SK-N-SH (cell line): ENCODE measurements around the gene IPMK. TPM values are rescaled to one million over a fixed set of nuclear protein-coding genes. Genes with fewer than 3 reads are reported as not detected.

Source experiments
- CTCF ChIA-PET: fragments of 300-600, 350-600 bp; formaldehyde crosslinking; extraction: SDS; loops from one replicate; lab custom pipeline; 2021; lab: Yijun Ruan, JAX
- POLR2A ChIA-PET: fragments of 350-600 bp; sonication (Branson Sonifier 250); formaldehyde crosslinking; extraction: SDS; loops from one replicate; lab custom pipeline; 2020; ENCODE audit warnings: antibody characterized with exemption, inconsistent platforms; lab: Yijun Ruan, JAX
- DNase-seq: peaks from one replicate; pipeline ENCODE4 v3.0.0; 2012
- H2AFZ ChIP-seq: fragments of 200-600 bp; sonication (generic); 2 replicates; pipeline ENCODE4 v1.8.1; 2016; ENCODE audit warnings: antibody characterized with exemption, mild to moderate bottlenecking, low read depth
- H3F3A ChIP-seq: fragments of 200-600 bp; sonication (generic); replicated peaks from 2 replicates; pipeline ENCODE3; 2016; ENCODE audit warnings: antibody characterized with exemption, mild to moderate bottlenecking; ENCODE audit not compliant: insufficient read depth
- H3K27ac ChIP-seq, 2 experiments: fragments of 200-500 bp in 1 of 2; fragments of 200-600 bp in 1 of 2; sonication (Bioruptor generic) in 1 of 2; sonication (generic), shearing (Covaris generic) in 1 of 2; 2 replicates each; pipeline versions ENCODE4 v1.5.1 to v1.6.1; 2014 to 2016; ENCODE audit warnings: low read depth in 2 of 2, inconsistent platforms in 1 of 2, low read length in 1 of 2, mild to moderate bottlenecking in 1 of 2, mixed read lengths in 1 of 2
- H3K27me3 ChIP-seq: fragments of 200-600 bp; sonication (generic), shearing (Covaris generic); 2 replicates; pipeline ENCODE4 v1.6.1; 2016; ENCODE audit warnings: mixed run types; ENCODE audit not compliant: insufficient read depth
- H3K36me3 ChIP-seq, 2 experiments: fragments of 200-500 bp in 1 of 2; fragments of 200-600 bp in 1 of 2; sonication (Bioruptor generic) in 1 of 2; sonication (generic) in 1 of 2; replicated peaks in 1 of 2; 2 replicates each; pipeline versions ENCODE3 to v1.5.1; 2014 to 2016; ENCODE audit warnings: low read length in 1 of 2, mild to moderate bottlenecking in 1 of 2; ENCODE audit not compliant: insufficient read depth in 2 of 2, control insufficient read depth in 1 of 2
- H3K4me1 ChIP-seq, 2 experiments: fragments of 200-500 bp in 1 of 2; fragments of 200-600 bp in 1 of 2; sonication (Bioruptor generic) in 1 of 2; sonication (generic), shearing (Covaris generic) in 1 of 2; 2 replicates each; pipeline versions ENCODE4 v1.5.1 to v1.6.1; 2014 to 2016; ENCODE audit warnings: low read depth in 1 of 2, low read length in 1 of 2, mixed run types in 1 of 2; ENCODE audit not compliant: insufficient read depth in 2 of 2, control insufficient read depth in 1 of 2
- H3K4me2 ChIP-seq: fragments of 200-600 bp; sonication (generic), shearing (Covaris generic); 2 replicates; pipeline ENCODE4 v1.6.1; 2017; ENCODE audit warnings: mixed run types
- H3K4me3 ChIP-seq, 2 experiments: fragments of 200-500 bp in 1 of 2; fragments of 200-600 bp in 1 of 2; sonication (Bioruptor generic) in 1 of 2; sonication (generic), shearing (Covaris generic) in 1 of 2; 2 replicates each; pipeline versions ENCODE4 v1.5.1 to v1.8.1; 2014 to 2016; ENCODE audit warnings: low read depth in 2 of 2, inconsistent platforms in 1 of 2, low read length in 1 of 2, mild to moderate bottlenecking in 1 of 2, mixed read lengths in 1 of 2, moderate library complexity in 1 of 2
- H3K79me2 ChIP-seq: fragments of 200-600 bp; sonication (generic); 2 replicates; pipeline ENCODE4 v1.8.1; 2017; ENCODE audit warnings: mild to moderate bottlenecking; ENCODE audit not compliant: insufficient read depth
- H3K9ac ChIP-seq: fragments of 200-600 bp; sonication (generic); 2 replicates; pipeline ENCODE4 v1.6.1; 2017; ENCODE audit warnings: mixed run types
- H3K9me2 ChIP-seq: fragments of 200-600 bp; sonication (generic); 2 replicates; pipeline ENCODE4 v1.6.1; 2017; ENCODE audit warnings: mixed run types
- H3K9me3 ChIP-seq: fragments of 200-600 bp; sonication (generic); 2 replicates; pipeline ENCODE4 v1.6.1; 2017; ENCODE audit warnings: mixed run types, mild to moderate bottlenecking, moderate library complexity
- H4K20me1 ChIP-seq: fragments of 200-600 bp; sonication (generic); 2 replicates; pipeline ENCODE4 v1.6.1; 2017; ENCODE audit warnings: mild to moderate bottlenecking, mixed run types; ENCODE audit not compliant: insufficient read depth
- ELF1 ChIP-seq: IDR thresholded peaks from 2 replicates; pipeline ENCODE4 v1.4.0; 2012
- EZH2phosphoT487 ChIP-seq: fragments of 200-600 bp; sonication (generic); IDR thresholded peaks from 2 replicates; pipeline ENCODE4 v1.6.1; 2017; ENCODE audit warnings: low read depth, mixed run types, mild to moderate bottlenecking, antibody characterized with exemption, moderate library complexity, borderline replicate concordance
- FOSL2 ChIP-seq: IDR thresholded peaks from 2 replicates; pipeline ENCODE4 v1.4.0; 2012; ENCODE audit warnings: low read depth, mild to moderate bottlenecking, moderate library complexity, borderline replicate concordance
- FOXM1 ChIP-seq: IDR thresholded peaks from 2 replicates; pipeline ENCODE4 v1.4.0; 2012; ENCODE audit warnings: low read depth, mild to moderate bottlenecking
- GATA2 ChIP-seq: sonication (generic); formaldehyde crosslinking; IDR thresholded peaks from 2 replicates; pipeline ENCODE4 v1.5.0; 2020; ENCODE audit warnings: mild to moderate bottlenecking, missing genetic modification reagents
- MEF2A ChIP-seq: IDR thresholded peaks from 2 replicates; pipeline ENCODE4 v1.4.0; 2012; ENCODE audit warnings: low read depth, borderline replicate concordance
- MXI1 ChIP-seq: IDR thresholded peaks from 2 replicates; pipeline ENCODE4 v1.6.1; 2012; ENCODE audit warnings: mild to moderate bottlenecking, low read depth, low read length, improper control_type of control experiment
- NRF1 ChIP-seq: IDR thresholded peaks from 2 replicates; pipeline ENCODE4 v1.6.1; 2012; ENCODE audit warnings: low read depth, mild to moderate bottlenecking, low read length
- POLR2AphosphoS5 ChIP-seq: IDR thresholded peaks from 2 replicates; pipeline ENCODE4 v1.6.1; 2012; ENCODE audit warnings: low read depth, low read length
- RCOR1 ChIP-seq: fragments of 150-350 bp; IDR thresholded peaks from 2 replicates; pipeline ENCODE4 v1.6.1; 2017; ENCODE audit warnings: antibody characterized with exemption, low read length
- TEAD4 ChIP-seq: IDR thresholded peaks from 2 replicates; pipeline ENCODE4 v1.4.0; 2012; ENCODE audit warnings: mild to moderate bottlenecking, borderline replicate concordance; ENCODE audit not compliant: insufficient read depth
- YY1 ChIP-seq: IDR thresholded peaks from 2 replicates; pipeline ENCODE4 v1.4.0; 2012; ENCODE audit warnings: low read depth, mild to moderate bottlenecking
- WGBS: methylation state at CpG from one replicate; pipeline ENCODE4 v1.1.6; 2017; ENCODE audit warnings: low lambda C conversion rate; 5-methylcytosine and 5-hydroxymethylcytosine counted together
- polyA plus RNA-seq, 3 experiments: library from polyadenylated mRNA; depleted of rRNA; stranded (reverse); fragments of >200 nt; gene quantifications; 2 replicates each; pipeline ENCODE4 v1.2.3, GENCODE V29; 2012
- TF ChIP-seq, protein P1 (sequence below): fragments of 200-600 bp; sonication (generic); IDR thresholded peaks from 2 replicates; pipeline ENCODE4 v1.6.1; 2017; ENCODE audit warnings: antibody characterized with exemption, mild to moderate bottlenecking, moderate library complexity
- TF ChIP-seq, protein P2 (sequence below): fragments of 150-350 bp; IDR thresholded peaks from 2 replicates; pipeline ENCODE4 v1.6.1; 2017; ENCODE audit warnings: antibody characterized with exemption, low read length, low read depth, borderline replicate concordance
- TF ChIP-seq, protein P3 (sequence below): fragments of 150-350 bp; IDR thresholded peaks from 2 replicates; pipeline ENCODE4 v1.6.1; 2016; ENCODE audit warnings: mild to moderate bottlenecking, low read depth, low read length
- TF ChIP-seq, protein P4 (sequence below): IDR thresholded peaks from 2 replicates; pipeline ENCODE4 v1.6.1; 2012; ENCODE audit warnings: mild to moderate bottlenecking, low read depth, low read length, moderate library complexity

IPMK gene
- polyA plus RNA-seq, 1 of the 3 experiments (the other 2 are of a cell fraction): 0.71 TPM

DNA sequence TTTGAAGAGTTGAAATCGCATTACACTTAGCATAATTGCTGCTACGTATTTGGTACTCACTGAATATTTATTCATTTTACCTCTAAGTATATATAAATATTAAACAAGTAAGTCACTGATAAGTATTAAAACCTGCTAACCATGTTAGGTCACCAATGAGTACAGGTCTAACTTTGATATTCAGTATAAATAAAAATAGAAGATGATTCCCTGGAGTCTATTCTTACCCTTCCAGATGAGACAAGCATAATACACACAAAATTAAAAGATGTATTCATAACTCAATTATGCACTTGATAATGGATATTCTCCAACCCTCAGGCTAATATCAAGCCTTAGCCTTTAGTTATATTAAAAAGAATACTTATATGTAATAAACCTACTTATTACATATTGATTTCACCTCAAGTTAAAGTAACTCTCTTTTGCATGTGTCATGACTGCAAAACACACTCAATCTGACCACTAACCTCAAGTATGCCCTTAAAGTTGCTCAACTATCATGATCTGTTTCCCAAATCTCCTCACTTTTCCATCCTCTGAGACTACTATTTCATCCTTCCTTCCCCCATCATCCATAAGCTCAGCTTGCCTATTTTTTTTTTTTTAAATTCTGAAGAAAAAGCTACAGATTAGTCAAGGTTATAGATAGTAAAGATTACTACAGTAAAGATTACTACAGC is 46.8 kb downstream of the IPMK start:
- no peaks in the 10 kb centered on the region for H4K20me1 ChIP-seq
- H3K27me3 ChIP-seq: no peaks in the 10 kb centered on the region
- 98% methylated on average over 2 of the region's 2 CpGs for WGBS
- H2AFZ ChIP-seq: no peak overlapping the region
- no peaks in the 10 kb centered on the region for H3K9me3 ChIP-seq
- peaks cover 7 to 13% of the 10 kb centered on the region in 2 experiments for H3K36me3 ChIP-seq
- H3K4me2 ChIP-seq: no peak overlapping the region
- H3K4me3 ChIP-seq: no peak overlapping the region
- peaks cover 0 to 6% of the 10 kb centered on the region in 2 experiments; a peak in 1 of 4 replicates for H3K4me1 ChIP-seq
- no peaks in the 10 kb centered on the region for H3K9me2 ChIP-seq
- CTCF ChIA-PET: interaction anchor here (0.6 kb wide), 1 partner anchor 13 kb away, joined by 3 read pairs; no protein-coding TSS in a partner anchor
- no peak overlapping the region for H3K27ac ChIP-seq
- no peak for TF ChIP-seq MEF2A
- TF ChIP-seq YY1: no peak
- TF ChIP-seq FOSL2: no peak
- TF ChIP-seq GATA2 (CRISPR knock-in tag): no peak
- no peak for TF ChIP-seq EZH2phosphoT487
- no peak for TF ChIP-seq POLR2AphosphoS5
- TF ChIP-seq, all 33 proteins: peak for 0
- DNase-seq: no peak
- Histone ChIP-seq H3K9ac (no peak overlapping the region), H3K79me2 (no peaks in the 10 kb centered on the region), H3F3A (peaks cover 15% of the 10 kb centered on the region)
- POLR2A ChIA-PET: interaction anchor here (0.6 kb wide), 1 partner anchor 45 kb away, joined by 3 read pairs; no protein-coding TSS in a partner anchor

DNA sequence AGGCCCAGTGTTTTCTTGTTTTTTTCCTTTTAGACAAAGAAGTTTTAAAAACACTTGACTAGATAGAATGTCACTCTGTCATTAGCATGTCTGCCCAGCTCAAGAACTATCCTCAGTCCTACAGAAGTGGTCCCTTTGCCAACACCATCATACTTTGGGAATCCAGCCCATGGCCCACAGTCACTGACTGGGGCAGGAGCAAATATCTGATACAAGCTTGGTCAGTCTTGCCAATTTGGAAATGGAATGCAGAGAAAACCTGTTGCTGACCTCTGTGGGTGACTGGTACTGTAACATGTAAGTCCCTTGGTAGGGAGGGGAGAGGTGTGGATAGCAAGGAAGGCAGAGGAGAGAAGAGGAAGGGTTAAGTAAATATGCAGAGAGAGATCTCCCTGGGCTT is 47.8 kb downstream of the IPMK start:
- Histone ChIP-seq H3K27me3 (no peaks in the 10 kb centered on the region), H3F3A (peaks cover 15% of the 10 kb centered on the region), H3K36me3 (peaks cover 2 to 10% of the 10 kb centered on the region in 2 experiments)
- TF ChIP-seq MXI1 (no peak), FOXM1 (no peak), TEAD4 (no peak), NRF1 (no peak), ELF1 (no peak), RCOR1 (no peak)
- TF ChIP-seq, protein P1, sequence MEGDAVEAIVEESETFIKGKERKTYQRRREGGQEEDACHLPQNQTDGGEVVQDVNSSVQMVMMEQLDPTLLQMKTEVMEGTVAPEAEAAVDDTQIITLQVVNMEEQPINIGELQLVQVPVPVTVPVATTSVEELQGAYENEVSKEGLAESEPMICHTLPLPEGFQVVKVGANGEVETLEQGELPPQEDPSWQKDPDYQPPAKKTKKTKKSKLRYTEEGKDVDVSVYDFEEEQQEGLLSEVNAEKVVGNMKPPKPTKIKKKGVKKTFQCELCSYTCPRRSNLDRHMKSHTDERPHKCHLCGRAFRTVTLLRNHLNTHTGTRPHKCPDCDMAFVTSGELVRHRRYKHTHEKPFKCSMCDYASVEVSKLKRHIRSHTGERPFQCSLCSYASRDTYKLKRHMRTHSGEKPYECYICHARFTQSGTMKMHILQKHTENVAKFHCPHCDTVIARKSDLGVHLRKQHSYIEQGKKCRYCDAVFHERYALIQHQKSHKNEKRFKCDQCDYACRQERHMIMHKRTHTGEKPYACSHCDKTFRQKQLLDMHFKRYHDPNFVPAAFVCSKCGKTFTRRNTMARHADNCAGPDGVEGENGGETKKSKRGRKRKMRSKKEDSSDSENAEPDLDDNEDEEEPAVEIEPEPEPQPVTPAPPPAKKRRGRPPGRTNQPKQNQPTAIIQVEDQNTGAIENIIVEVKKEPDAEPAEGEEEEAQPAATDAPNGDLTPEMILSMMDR: no peak
- TF ChIP-seq, protein P2, sequence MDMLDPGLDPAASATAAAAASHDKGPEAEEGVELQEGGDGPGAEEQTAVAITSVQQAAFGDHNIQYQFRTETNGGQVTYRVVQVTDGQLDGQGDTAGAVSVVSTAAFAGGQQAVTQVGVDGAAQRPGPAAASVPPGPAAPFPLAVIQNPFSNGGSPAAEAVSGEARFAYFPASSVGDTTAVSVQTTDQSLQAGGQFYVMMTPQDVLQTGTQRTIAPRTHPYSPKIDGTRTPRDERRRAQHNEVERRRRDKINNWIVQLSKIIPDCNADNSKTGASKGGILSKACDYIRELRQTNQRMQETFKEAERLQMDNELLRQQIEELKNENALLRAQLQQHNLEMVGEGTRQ: no peak
- TF ChIP-seq, protein P3, sequence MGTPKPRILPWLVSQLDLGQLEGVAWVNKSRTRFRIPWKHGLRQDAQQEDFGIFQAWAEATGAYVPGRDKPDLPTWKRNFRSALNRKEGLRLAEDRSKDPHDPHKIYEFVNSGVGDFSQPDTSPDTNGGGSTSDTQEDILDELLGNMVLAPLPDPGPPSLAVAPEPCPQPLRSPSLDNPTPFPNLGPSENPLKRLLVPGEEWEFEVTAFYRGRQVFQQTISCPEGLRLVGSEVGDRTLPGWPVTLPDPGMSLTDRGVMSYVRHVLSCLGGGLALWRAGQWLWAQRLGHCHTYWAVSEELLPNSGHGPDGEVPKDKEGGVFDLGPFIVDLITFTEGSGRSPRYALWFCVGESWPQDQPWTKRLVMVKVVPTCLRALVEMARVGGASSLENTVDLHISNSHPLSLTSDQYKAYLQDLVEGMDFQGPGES: no peak
- TF ChIP-seq, protein P4, sequence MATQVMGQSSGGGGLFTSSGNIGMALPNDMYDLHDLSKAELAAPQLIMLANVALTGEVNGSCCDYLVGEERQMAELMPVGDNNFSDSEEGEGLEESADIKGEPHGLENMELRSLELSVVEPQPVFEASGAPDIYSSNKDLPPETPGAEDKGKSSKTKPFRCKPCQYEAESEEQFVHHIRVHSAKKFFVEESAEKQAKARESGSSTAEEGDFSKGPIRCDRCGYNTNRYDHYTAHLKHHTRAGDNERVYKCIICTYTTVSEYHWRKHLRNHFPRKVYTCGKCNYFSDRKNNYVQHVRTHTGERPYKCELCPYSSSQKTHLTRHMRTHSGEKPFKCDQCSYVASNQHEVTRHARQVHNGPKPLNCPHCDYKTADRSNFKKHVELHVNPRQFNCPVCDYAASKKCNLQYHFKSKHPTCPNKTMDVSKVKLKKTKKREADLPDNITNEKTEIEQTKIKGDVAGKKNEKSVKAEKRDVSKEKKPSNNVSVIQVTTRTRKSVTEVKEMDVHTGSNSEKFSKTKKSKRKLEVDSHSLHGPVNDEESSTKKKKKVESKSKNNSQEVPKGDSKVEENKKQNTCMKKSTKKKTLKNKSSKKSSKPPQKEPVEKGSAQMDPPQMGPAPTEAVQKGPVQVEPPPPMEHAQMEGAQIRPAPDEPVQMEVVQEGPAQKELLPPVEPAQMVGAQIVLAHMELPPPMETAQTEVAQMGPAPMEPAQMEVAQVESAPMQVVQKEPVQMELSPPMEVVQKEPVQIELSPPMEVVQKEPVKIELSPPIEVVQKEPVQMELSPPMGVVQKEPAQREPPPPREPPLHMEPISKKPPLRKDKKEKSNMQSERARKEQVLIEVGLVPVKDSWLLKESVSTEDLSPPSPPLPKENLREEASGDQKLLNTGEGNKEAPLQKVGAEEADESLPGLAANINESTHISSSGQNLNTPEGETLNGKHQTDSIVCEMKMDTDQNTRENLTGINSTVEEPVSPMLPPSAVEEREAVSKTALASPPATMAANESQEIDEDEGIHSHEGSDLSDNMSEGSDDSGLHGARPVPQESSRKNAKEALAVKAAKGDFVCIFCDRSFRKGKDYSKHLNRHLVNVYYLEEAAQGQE: no peak
- TF ChIP-seq, all 33 proteins: peak for 0
- ChIA-PET POLR2A (no interaction called here), CTCF (no interaction called here)
- Histone ChIP-seq H3K4me1 (0 out of 4 replicates have a peak, but pooled peaks cover 0 to 6% of the 10 kb centered on the region in 2 experiments), H3K79me2 (no peaks in the 10 kb centered on the region), H3K9me3 (no peaks in the 10 kb centered on the region), H4K20me1 (no peaks in the 10 kb centered on the region), H3K4me3 (no peak overlapping the region), H3K4me2 (no peak overlapping the region), H3K9me2 (no peaks in the 10 kb centered on the region), H3K27ac (no peak overlapping the region), H2AFZ (no peak overlapping the region), H3K9ac (no peak overlapping the region)
- no peak for DNase-seq
